Measurements from ENCODE around the gene DRAXIN.
A peak's percentile ranks its signal among the peaks of the same experiment; 100 is the strongest.

Gene DRAXIN

GRCh38 chr1:11649237-11649623 lies 42.3 kb upstream of the DRAXIN start:
- ATAC-seq (ENCODE audit: insufficient read depth, low read depth): no peak
- H3K4me1 ChIP-seq (ENCODE audit: insufficient read depth, low read length): no peaks in the 10 kb centered on the region
- no peaks in the 10 kb centered on the region for H3K27me3 ChIP-seq (ENCODE audit: insufficient read depth, low read length, poor library complexity)
- no peaks in the 10 kb centered on the region for H3K36me3 ChIP-seq (ENCODE audit: insufficient read depth, low read length)
- no peaks in the 10 kb centered on the region for H3K79me2 ChIP-seq (ENCODE audit: insufficient read depth, low read length)
- H3K9me3 ChIP-seq (ENCODE audit: insufficient read depth, low read length, severe bottlenecking): no peaks in the 10 kb centered on the region
- no peak overlapping the region for H3K4me3 ChIP-seq (ENCODE audit: low read depth in 1 of 2, low read length in 2 of 2)
- H3K27ac ChIP-seq (ENCODE audit: low read length): no peak overlapping the region
- no peak for DNase-seq
- no peaks in the 10 kb centered on the region; the same call in 1 of the 2 replicates for H4K20me1 ChIP-seq (ENCODE audit: insufficient read depth, low read length)
- TF ChIP-seq CTCF (IDR thresholded peaks at IDR 0.05; ENCODE audit: borderline replicate concordance, extremely low read depth, low read length, poor library complexity, severe bottlenecking): no peak
- no peak for TF ChIP-seq EZH2 (IDR thresholded peaks at IDR 0.05; ENCODE audit: borderline replicate concordance, low read depth, low read length, severe bottlenecking)
- H3K4me2 ChIP-seq (ENCODE audit: insufficient read depth, low read length): no peak overlapping the region
- H2AFZ ChIP-seq (ENCODE audit: low read depth, low read length): no peak overlapping the region
- H3K9ac ChIP-seq (ENCODE audit: low read depth, low read length): no peak overlapping the region

- Histone ChIP-seq H3K9me3 (ENCODE audit: insufficient read depth, low read length, severe bottlenecking) (no peaks in the 10 kb centered on the region), H3K27ac (ENCODE audit: low read length) (no peak overlapping the region), H2AFZ (ENCODE audit: low read depth, low read length) (no peak overlapping the region), H3K27me3 (ENCODE audit: insufficient read depth, low read length, poor library complexity) (no peaks in the 10 kb centered on the region), H4K20me1 (ENCODE audit: insufficient read depth, low read length) (no peaks in the 10 kb centered on the region; the same call in 1 of the 2 replicates), H3K36me3 (ENCODE audit: insufficient read depth, low read length) (no peaks in the 10 kb centered on the region), H3K4me3 (ENCODE audit: low read depth in 1 of 2, low read length in 2 of 2) (no peak overlapping the region), H3K4me1 (ENCODE audit: insufficient read depth, low read length) (no peaks in the 10 kb centered on the region), H3K79me2 (ENCODE audit: insufficient read depth, low read length) (no peaks in the 10 kb centered on the region), H3K4me2 (ENCODE audit: insufficient read depth, low read length) (no peak overlapping the region), H3K9ac (ENCODE audit: low read depth, low read length) (no peak overlapping the region)
- no peak for TF ChIP-seq CTCF (IDR thresholded peaks at IDR 0.05; ENCODE audit: borderline replicate concordance, extremely low read depth, low read length, poor library complexity, severe bottlenecking)
- TF ChIP-seq EZH2 (IDR thresholded peaks at IDR 0.05; ENCODE audit: borderline replicate concordance, low read depth, low read length, severe bottlenecking): no peak
- DNase-seq (no peak), ATAC-seq (ENCODE audit: insufficient read depth, low read depth) (no peak)
Measured at GRCh38 chr1:11649624-11650330, 41.7 kb upstream of the DRAXIN start.

GRCh38 chr1:11650331-11650991 lies 41.0 kb upstream of the DRAXIN start:
- Histone ChIP-seq H3K27ac (ENCODE audit: low read length) (no peak overlapping the region), H3K4me1 (ENCODE audit: insufficient read depth, low read length) (peaks cover 3% of the 10 kb centered on the region), H4K20me1 (ENCODE audit: insufficient read depth, low read length) (no peaks in the 10 kb centered on the region; the same call in 1 of the 2 replicates), H3K9me3 (ENCODE audit: insufficient read depth, low read length, severe bottlenecking) (no peaks in the 10 kb centered on the region), H3K27me3 (ENCODE audit: insufficient read depth, low read length, poor library complexity) (no peaks in the 10 kb centered on the region), H3K4me3 (ENCODE audit: low read depth in 1 of 2, low read length in 2 of 2) (no peak overlapping the region), H2AFZ (ENCODE audit: low read depth, low read length) (no peak overlapping the region), H3K4me2 (ENCODE audit: insufficient read depth, low read length) (no peak overlapping the region), H3K9ac (ENCODE audit: low read depth, low read length) (no peak overlapping the region), H3K36me3 (ENCODE audit: insufficient read depth, low read length) (no peaks in the 10 kb centered on the region), H3K79me2 (ENCODE audit: insufficient read depth, low read length) (no peaks in the 10 kb centered on the region)
- TF ChIP-seq CTCF (IDR thresholded peaks at IDR 0.05; ENCODE audit: borderline replicate concordance, extremely low read depth, low read length, poor library complexity, severe bottlenecking): peak; percentile 35
- TF ChIP-seq EZH2 (IDR thresholded peaks at IDR 0.05; ENCODE audit: borderline replicate concordance, low read depth, low read length, severe bottlenecking): no peak
- ATAC-seq (ENCODE audit: insufficient read depth, low read depth) (peak; percentile 28; the same call in 1 of the 3 replicates), DNase-seq (peak; percentile 44)
